Activated naive CD8-positive, alpha-beta T cell treated with anti-CD3 and anti-CD28 coated beads for 36 hours (primary cell): ENCODE measurements around the gene MED15. TPM values are rescaled to one million over a fixed set of nuclear protein-coding genes. Genes with fewer than 3 reads are reported as not detected.
"Not testable (repeated sequence)": the region's sequence is repeated elsewhere in the genome, so short reads cannot be mapped to it uniquely, and the experiment has no call there.

Experiments used
- DNase-seq: peaks from one replicate; pipeline ENCODE4 v3.0.0; 2021
- H3K27ac Mint-ChIP-seq: one replicate; pipeline ENCODE4 v1.8.0; 2022; ENCODE audit warnings: mild to moderate bottlenecking, moderate library complexity, mixed read lengths
- H3K27me3 Mint-ChIP-seq: one replicate; pipeline ENCODE4 v1.8.0; 2022; ENCODE audit warnings: mild to moderate bottlenecking, mixed read lengths
- H3K36me3 Mint-ChIP-seq: one replicate; pipeline ENCODE4 v1.8.0; 2021; ENCODE audit warnings: mild to moderate bottlenecking, mixed read lengths
- H3K4me1 Mint-ChIP-seq: one replicate; pipeline ENCODE4 v1.8.0; 2021; ENCODE audit warnings: mixed read lengths
- H3K4me3 Mint-ChIP-seq: one replicate; pipeline ENCODE4 v1.8.0; 2022; ENCODE audit warnings: mild to moderate bottlenecking, moderate library complexity, mixed read lengths
- H3K9me3 Mint-ChIP-seq: one replicate; pipeline ENCODE4 v1.8.0; 2022; ENCODE audit warnings: mixed read lengths
- total RNA-seq, 2 experiments: library from RNA; stranded (reverse); gene quantifications; one replicate each; pipeline ENCODE4 v1.2.3, GENCODE V29; 2021

MED15 gene
- total RNA-seq, 2 experiments from 2014 or later = 91.1 to 91.8 TPM

DNA sequence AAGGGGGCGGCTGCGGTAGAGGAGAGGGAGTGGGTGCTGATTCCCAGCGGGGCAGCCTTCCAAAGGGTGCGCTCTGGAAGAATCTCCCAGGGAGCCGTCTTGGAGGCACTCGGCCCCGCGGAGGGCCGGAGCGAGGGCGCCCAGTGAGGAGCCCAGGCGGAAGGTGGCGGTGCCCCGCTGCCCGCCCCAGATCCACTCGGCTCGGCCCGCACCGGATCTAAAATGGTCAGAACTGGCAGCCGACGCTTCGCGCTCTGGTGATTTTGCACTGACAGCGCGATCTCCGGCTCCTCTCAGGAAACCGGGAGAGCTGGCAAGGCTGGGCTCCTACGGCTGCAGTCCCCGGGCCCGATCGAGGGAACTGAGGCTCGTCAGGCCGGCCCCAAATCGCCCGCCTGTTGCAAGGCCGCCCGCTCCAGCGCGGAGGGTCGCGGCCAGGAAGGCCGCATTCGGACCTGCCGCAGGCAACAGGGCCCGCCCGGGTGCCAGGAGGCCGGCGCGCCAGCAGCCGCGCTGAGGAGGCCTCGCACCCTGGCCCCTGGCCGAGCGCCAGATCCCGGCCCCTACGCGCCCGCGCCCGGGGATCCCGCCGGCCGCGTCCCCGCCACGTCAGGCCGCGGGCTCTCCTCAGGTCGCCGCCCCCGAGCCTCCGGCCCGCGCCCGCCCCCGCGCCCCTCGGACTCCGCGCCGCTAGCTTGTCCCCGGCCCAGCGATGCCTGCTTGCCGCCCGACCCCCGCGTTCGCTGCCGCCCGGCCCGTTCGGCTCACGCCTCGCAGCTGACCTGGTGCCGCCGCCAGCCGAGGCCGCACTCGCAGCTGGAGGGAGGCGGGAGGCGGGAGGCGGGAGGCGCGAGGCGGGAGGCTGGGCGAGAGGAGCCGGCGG is 12.2 kb upstream of the MED15 start, which contains the start of gene KLHL22:
TSS of gene KLHL22 (minus strand) at position 818 of the 883 bp plus-strand sequence. CDS start 6,584 bp downstream, outside the sequence.
- peak within 1 kb of the TSS; percentile 91 for H3K4me3 Mint-ChIP-seq
- peak; percentile 34 for DNase-seq
- H3K9me3 Mint-ChIP-seq = no peaks in the 10 kb centered on the region
- H3K4me1 Mint-ChIP-seq = peaks cover 39% of the 10 kb centered on the region
- H3K27me3 Mint-ChIP-seq = no peaks in the 10 kb centered on the region
- peaks cover 2% of the 10 kb centered on the region for H3K36me3 Mint-ChIP-seq
- H3K27ac Mint-ChIP-seq = peak within 1 kb of the TSS; percentile 74

DNA sequence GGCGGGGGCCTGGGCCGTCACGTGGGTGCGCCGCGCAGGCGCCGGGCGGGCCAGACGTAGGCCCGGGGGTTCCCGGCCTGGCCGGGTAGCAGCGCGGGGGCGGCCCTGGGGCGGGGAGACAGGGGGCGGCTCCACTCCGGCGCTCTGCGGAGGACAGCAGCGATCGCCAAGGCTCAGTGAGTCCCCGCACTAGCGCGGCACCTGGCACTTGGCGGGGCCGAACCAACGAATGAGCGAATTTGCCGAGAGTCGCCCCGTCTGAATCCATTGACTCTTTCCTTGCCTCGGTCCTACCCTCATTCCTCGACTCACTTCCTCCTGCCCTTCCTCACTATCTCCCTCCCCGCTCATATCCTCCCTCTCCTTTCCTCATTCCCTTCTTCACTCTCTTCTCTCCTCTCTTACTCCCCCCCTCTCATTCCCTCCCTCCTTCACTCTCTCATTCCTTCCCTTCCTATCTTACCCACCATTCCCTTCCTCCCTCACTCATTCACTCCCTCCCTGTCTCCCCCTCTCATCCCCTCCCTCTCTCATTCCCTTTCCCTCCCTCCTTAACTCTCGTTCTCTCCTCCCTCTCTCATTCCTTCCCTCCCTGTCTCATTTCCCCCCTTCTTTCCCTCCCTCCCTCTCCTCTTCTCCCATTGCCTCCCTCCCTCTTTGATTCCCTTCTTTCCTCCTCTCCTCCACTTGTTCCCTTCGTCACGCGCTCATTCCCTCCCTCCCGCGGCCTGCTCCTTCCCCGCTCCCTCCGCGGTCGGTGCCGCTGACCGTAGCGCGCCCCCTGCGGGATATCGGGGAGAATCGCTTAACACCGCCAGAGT is 11.3 kb upstream of the MED15 start:
- peak overlapping the region; percentile 62 for H3K27ac Mint-ChIP-seq
- H3K4me1 Mint-ChIP-seq = peaks cover 30% of the 10 kb centered on the region
- H3K36me3 Mint-ChIP-seq = peaks cover 2% of the 10 kb centered on the region
- H3K9me3 Mint-ChIP-seq = no peaks in the 10 kb centered on the region
- peak; percentile 98 for DNase-seq
- H3K27me3 Mint-ChIP-seq = no peaks in the 10 kb centered on the region
- H3K4me3 Mint-ChIP-seq = peak overlapping the region; percentile 91

GRCh38 chr22:20497426-20497825 is 10.0 kb upstream of the MED15 start:
- H3K9me3 Mint-ChIP-seq = no peaks in the 10 kb centered on the region
- peaks cover 21% of the 10 kb centered on the region for H3K4me1 Mint-ChIP-seq
- no peak overlapping the region for H3K27ac Mint-ChIP-seq
- DNase-seq = no peak
- no peaks in the 10 kb centered on the region for H3K27me3 Mint-ChIP-seq
- H3K36me3 Mint-ChIP-seq = peaks cover 2% of the 10 kb centered on the region
- H3K4me3 Mint-ChIP-seq = no peak overlapping the region

GRCh38 chr22:20498913-20499312 is 8.5 kb upstream of the MED15 start:
- no peaks in the 10 kb centered on the region for H3K27me3 Mint-ChIP-seq
- H3K4me1 Mint-ChIP-seq = peaks cover 14% of the 10 kb centered on the region
- H3K27ac Mint-ChIP-seq = no peak overlapping the region
- no peaks in the 10 kb centered on the region for H3K36me3 Mint-ChIP-seq
- H3K4me3 Mint-ChIP-seq = no peak overlapping the region
- no peaks in the 10 kb centered on the region for H3K9me3 Mint-ChIP-seq
- DNase-seq = no peak

GRCh38 chr22:20499769-20500168 is 7.6 kb upstream of the MED15 start:
- Mint-ChIP-seq H3K27me3 (no peaks in the 10 kb centered on the region), H3K9me3 (no peaks in the 10 kb centered on the region), H3K4me1 (peaks cover 8% of the 10 kb centered on the region), H3K27ac (no peak overlapping the region), H3K36me3 (no peaks in the 10 kb centered on the region), H3K4me3 (no peak overlapping the region)
- no peak for DNase-seq

DNA sequence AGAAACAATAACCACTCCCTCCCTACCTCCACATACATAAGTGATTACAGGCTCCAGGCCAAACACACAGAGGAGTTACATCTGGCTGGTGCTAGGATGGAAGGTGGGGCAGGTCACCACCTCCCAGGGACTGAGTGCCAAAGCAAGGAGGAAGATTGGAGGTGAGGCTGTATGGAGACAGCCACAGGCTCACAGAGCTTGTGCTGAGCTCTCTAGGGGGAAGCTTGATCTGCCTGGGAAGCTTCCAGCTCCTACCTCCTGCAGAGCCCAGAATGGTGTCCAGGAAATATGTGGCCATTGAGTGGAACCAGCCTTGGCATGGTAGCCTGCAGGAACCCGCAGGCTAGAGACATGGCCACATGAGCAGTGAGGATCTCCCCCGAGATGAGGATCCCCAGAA is 3.6 kb upstream of the MED15 start:
- DNase-seq = no peak
- H3K27me3 Mint-ChIP-seq = no peaks in the 10 kb centered on the region
- no peaks in the 10 kb centered on the region for H3K9me3 Mint-ChIP-seq
- H3K4me3 Mint-ChIP-seq = no peak overlapping the region
- H3K36me3 Mint-ChIP-seq = peaks cover 10% of the 10 kb centered on the region
- H3K4me1 Mint-ChIP-seq = peaks cover 15% of the 10 kb centered on the region
- no peak overlapping the region for H3K27ac Mint-ChIP-seq

- Mint-ChIP-seq H3K4me1 (peaks cover 21% of the 10 kb centered on the region), H3K36me3 (peaks cover 16% of the 10 kb centered on the region)
- H3K27ac Mint-ChIP-seq, DNase-seq, H3K27me3 Mint-ChIP-seq, H3K9me3 Mint-ChIP-seq, H3K4me3 Mint-ChIP-seq: not testable (repeated sequence)
Measured at GRCh38 chr22:20504293-20504922, 3.0 kb upstream of the MED15 start.

DNA sequence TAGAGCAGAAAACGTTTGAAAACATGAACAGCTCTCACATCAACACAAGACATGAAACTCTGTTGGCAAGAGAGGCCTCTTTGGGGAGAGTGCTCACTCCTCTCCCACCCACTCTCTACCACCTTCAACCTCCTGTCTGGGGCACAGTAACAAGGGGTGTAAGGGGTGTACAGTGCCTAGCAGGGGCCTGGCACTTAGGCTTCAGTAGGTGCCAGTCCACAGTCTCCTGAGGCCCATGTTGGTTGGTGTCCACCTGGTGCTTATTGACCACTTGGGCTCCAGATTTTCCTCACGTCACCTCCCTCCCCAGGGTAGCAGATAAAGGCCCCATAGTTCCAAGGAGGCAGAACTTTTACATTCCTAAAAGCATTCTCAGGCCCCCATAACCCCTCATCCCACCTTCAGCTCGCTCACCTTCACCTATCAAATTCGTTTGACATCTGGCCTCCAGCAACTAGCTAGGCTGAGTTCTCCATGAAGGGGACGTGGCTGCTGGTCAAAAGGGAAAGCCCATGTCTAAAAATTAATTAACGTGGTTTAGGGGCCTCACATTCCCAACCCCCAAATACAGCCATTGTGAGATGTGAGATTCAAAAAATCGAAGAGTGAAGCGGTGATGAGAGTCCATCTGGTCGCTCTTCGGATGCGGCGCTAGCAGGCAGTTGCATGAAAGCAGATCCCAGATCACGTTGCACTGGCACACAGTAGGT is 712 bp upstream of the MED15 start:
- no peaks in the 10 kb centered on the region for H3K9me3 Mint-ChIP-seq
- peaks cover 25% of the 10 kb centered on the region for H3K36me3 Mint-ChIP-seq
- no peak for DNase-seq
- peak overlapping the region; percentile 97 for H3K4me3 Mint-ChIP-seq
- peaks cover 43% of the 10 kb centered on the region for H3K4me1 Mint-ChIP-seq
- H3K27ac Mint-ChIP-seq = peak overlapping the region; percentile 96
- no peaks in the 10 kb centered on the region for H3K27me3 Mint-ChIP-seq

DNA sequence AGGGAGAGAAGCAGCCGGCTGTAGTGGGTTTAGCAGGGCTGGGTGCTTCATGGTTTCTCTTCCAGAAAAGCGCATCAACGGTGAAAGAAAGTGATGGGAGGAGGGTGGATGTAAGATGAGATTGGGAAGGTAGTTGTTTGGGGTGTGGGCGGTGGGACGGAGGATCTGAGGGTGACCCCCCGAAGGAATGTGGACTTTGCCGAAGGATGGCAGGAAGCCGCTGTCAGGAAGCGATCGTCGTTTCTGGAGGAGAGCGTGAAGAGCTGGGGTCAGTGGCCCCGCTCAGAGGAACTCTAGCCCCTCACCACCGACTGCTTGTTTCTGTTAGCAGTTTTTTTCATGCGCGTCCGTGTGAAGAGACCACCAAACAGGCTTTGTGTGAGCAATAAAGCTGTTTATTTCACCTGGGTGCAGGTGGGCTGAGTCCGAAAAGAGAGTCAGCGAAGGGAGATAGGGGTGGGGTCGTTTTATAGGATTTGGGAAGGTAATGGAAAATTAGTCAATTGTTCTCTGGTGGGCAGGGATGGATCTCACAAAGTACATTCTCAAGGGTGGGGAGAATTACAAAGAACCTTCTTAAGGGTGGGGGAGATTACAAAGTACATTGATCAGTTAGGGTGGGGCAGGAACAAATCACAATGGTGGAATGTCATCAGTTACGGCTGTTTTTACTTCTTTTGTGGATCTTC is 801 bp downstream of the MED15 start:
- not testable (repeated sequence) for H3K27me3 Mint-ChIP-seq, DNase-seq, H3K9me3 Mint-ChIP-seq
- H3K27ac Mint-ChIP-seq = peak overlapping the region; percentile 96
- H3K4me3 Mint-ChIP-seq = peak overlapping the region; percentile 97
- peaks cover 31% of the 10 kb centered on the region for H3K36me3 Mint-ChIP-seq
- peaks cover 49% of the 10 kb centered on the region for H3K4me1 Mint-ChIP-seq

GRCh38 chr22:20508815-20509271 is 1.4 kb downstream of the MED15 start:
- Mint-ChIP-seq H3K4me3 (peak overlapping the region; percentile 97), H3K4me1 (peaks cover 54% of the 10 kb centered on the region), H3K27me3 (no peaks in the 10 kb centered on the region), H3K9me3 (no peaks in the 10 kb centered on the region), H3K27ac (peak overlapping the region; percentile 96), H3K36me3 (peaks cover 33% of the 10 kb centered on the region)
- no peak for DNase-seq

DNA sequence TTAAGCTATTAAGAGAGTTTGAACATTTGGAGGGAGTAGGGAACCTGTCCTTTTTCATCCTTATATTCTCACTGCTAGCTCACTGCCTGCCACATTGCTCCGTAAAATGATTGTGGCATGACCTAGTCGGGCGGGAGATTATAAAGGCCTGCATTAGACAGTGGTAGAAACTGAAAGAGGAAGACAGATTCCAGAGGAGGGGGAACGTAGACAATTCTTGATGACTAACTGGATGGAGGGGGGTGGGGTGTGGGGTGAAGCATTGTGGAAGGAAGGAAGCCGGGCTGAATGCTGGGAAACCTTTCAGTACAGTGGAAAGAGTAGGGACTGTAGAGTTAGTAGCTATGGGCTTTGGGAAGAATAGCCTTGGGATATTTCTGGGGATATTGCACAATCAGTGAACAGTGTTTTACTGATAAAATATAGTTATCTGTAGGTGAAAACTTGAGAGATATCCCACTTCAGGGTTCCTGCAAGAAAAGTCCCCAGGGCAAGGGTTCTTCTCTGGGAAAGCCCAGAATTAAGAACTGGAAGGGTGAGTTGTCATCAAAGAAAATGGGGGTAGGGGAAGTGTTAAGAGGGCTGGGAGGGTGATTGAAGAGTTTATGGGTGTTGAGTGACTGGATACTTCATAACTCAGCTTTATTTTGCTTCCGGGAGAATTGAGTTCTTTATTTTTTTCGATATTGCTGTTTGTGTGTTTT is 2.1 kb downstream of the MED15 start:
- Mint-ChIP-seq H3K4me3 (peak overlapping the region; percentile 97), H3K27ac (peak overlapping the region; percentile 96), H3K36me3 (peaks cover 36% of the 10 kb centered on the region), H3K4me1 (peaks cover 61% of the 10 kb centered on the region), H3K9me3 (no peaks in the 10 kb centered on the region), H3K27me3 (no peaks in the 10 kb centered on the region)
- peak; percentile 46 for DNase-seq

- DNase-seq = no peak
- Mint-ChIP-seq H3K36me3 (peaks cover 41% of the 10 kb centered on the region), H3K27me3 (no peaks in the 10 kb centered on the region), H3K4me3 (no peak overlapping the region), H3K27ac (peak overlapping the region; percentile 26), H3K4me1 (peaks cover 66% of the 10 kb centered on the region), H3K9me3 (no peaks in the 10 kb centered on the region)
Measured at GRCh38 chr22:20510811-20511577, 3.6 kb downstream of the MED15 start.
